ENCODE results near the gene ARL6IP6.
"Not testable (repeated sequence)": the region's sequence is repeated elsewhere in the genome, so short reads cannot be mapped to it uniquely, and the experiment has no call there.

ARL6IP6 gene

GRCh38 chr2:152723918-152724317 is 5.5 kb downstream of the ARL6IP6 start:
- no peak for DNase-seq

GRCh38 chr2:152729844-152730243 is 11.4 kb downstream of the ARL6IP6 start:
- DNase-seq, result no peak

GRCh38 chr2:152730591-152731333 is 12.3 kb downstream of the ARL6IP6 start:
- no peak for DNase-seq

GRCh38 chr2:152737509-152737908 is 19.1 kb downstream of the ARL6IP6 start:
- DNase-seq, result not testable (repeated sequence)

GRCh38 chr2:152738438-152738837 is 20.0 kb downstream of the ARL6IP6 start:
- no peak for DNase-seq

GRCh38 chr2:152739705-152740104 is 21.3 kb downstream of the ARL6IP6 start:
- DNase-seq, result not testable (repeated sequence)

GRCh38 chr2:152740743-152741328 is 22.4 kb downstream of the ARL6IP6 start:
- peak; percentile 69 for DNase-seq

GRCh38 chr2:152743002-152743401 is 24.6 kb downstream of the ARL6IP6 start:
- peak; percentile 29 for DNase-seq

GRCh38 chr2:152747751-152748150 is 29.3 kb downstream of the ARL6IP6 start:
- DNase-seq, result not testable (repeated sequence)

- no peak for DNase-seq
Measured at GRCh38 chr2:152755029-152755428, 36.6 kb downstream of the ARL6IP6 start.

- no peak for DNase-seq
Measured at GRCh38 chr2:152759290-152760072, 41.1 kb downstream of the ARL6IP6 start.

GRCh38 chr2:152761214-152761613 is 42.8 kb downstream of the ARL6IP6 start:
- no peak for DNase-seq

- no peak for DNase-seq
Measured at GRCh38 chr2:152762202-152762601, 43.8 kb downstream of the ARL6IP6 start.

- DNase-seq, result not testable (repeated sequence)
Measured at GRCh38 chr2:152763208-152763607, 44.8 kb downstream of the ARL6IP6 start.

- no peak for DNase-seq
Measured at GRCh38 chr2:152763651-152764050, 45.2 kb downstream of the ARL6IP6 start.

GRCh38 chr2:152766928-152767327 is 48.5 kb downstream of the ARL6IP6 start:
- DNase-seq, result no peak

- DNase-seq, result peak; percentile 60
Measured at GRCh38 chr2:152781175-152781574, 62.8 kb downstream of the ARL6IP6 start.

GRCh38 chr2:152782171-152782570 is 63.8 kb downstream of the ARL6IP6 start:
- no peak for DNase-seq

GRCh38 chr2:152790883-152791282 is 72.5 kb downstream of the ARL6IP6 start:
- peak; percentile 73 for DNase-seq

GRCh38 chr2:152791979-152792378 is 73.6 kb downstream of the ARL6IP6 start:
- no peak for DNase-seq

GRCh38 chr2:152792974-152793373 is 74.6 kb downstream of the ARL6IP6 start:
- DNase-seq, result no peak

- DNase-seq, result no peak
Measured at GRCh38 chr2:152796941-152797340, 78.5 kb downstream of the ARL6IP6 start.

GRCh38 chr2:152804687-152805408 is 86.4 kb downstream of the ARL6IP6 start:
- no peak for DNase-seq
